Measurements from ENCODE around the gene TNFAIP8L3.
"Not testable (repeated sequence)": the region's sequence is repeated elsewhere in the genome, so short reads cannot be mapped to it uniquely, and the experiment has no call there.

TNFAIP8L3 gene

DNA sequence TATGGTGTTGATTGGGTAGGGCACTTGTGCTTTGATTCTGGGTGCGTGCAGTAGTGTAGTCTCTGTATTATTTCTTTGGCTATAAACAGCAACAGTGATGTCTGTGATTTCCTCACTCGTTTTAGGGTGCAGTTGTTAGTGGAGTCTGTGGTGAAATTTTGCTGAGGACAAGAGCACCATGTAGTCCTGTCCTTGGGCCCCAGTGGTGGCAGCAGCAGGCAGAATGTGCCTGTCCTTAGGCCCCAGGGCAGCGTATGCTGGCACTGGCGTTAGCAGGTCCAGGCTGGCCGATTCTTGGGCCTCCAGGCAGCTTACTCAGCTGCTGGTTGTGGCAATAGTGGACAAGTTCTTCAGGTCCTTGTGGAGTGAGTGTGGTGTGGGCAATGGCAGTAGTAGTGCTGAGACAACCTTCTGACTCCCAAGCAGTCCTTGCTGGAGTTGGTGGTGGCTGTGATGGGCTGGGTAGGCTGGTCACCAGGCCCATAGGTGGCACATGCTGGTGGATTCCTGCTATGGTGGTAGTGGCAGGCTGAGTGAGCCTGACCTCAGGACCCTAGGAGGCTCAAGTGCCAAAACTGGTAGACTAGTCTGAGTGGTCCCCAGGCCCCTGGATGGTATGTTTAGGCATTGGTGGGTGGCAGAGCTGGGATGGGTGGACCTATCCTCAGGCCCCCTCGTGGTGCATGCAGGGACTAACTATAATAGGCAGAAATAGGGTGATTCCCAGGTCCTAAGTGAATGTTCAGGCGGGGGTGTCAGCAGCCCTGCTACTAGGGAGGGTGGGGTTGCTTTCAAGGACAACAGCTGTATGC lies 56.3 kb downstream of the TNFAIP8L3 start:
- no peak for TF ChIP-seq ZNF70 (CRISPR knock-in tag; IDR thresholded peaks at IDR 0.05)
- TF ChIP-seq, protein P1, sequence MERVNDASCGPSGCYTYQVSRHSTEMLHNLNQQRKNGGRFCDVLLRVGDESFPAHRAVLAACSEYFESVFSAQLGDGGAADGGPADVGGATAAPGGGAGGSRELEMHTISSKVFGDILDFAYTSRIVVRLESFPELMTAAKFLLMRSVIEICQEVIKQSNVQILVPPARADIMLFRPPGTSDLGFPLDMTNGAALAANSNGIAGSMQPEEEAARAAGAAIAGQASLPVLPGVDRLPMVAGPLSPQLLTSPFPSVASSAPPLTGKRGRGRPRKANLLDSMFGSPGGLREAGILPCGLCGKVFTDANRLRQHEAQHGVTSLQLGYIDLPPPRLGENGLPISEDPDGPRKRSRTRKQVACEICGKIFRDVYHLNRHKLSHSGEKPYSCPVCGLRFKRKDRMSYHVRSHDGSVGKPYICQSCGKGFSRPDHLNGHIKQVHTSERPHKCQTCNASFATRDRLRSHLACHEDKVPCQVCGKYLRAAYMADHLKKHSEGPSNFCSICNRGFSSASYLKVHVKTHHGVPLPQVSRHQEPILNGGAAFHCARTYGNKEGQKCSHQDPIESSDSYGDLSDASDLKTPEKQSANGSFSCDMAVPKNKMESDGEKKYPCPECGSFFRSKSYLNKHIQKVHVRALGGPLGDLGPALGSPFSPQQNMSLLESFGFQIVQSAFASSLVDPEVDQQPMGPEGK (CRISPR knock-in tag; IDR thresholded peaks at IDR 0.05; ENCODE audit: borderline replicate concordance) = no peak
- TF ChIP-seq, protein P2, sequence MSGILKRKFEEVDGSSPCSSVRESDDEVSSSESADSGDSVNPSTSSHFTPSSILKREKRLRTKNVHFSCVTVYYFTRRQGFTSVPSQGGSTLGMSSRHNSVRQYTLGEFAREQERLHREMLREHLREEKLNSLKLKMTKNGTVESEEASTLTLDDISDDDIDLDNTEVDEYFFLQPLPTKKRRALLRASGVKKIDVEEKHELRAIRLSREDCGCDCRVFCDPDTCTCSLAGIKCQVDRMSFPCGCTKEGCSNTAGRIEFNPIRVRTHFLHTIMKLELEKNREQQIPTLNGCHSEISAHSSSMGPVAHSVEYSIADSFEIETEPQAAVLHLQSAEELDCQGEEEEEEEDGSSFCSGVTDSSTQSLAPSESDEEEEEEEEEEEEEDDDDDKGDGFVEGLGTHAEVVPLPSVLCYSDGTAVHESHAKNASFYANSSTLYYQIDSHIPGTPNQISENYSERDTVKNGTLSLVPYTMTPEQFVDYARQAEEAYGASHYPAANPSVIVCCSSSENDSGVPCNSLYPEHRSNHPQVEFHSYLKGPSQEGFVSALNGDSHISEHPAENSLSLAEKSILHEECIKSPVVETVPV (CRISPR knock-in tag; IDR thresholded peaks at IDR 0.05) = no peak
- TF ChIP-seq RARB (CRISPR knock-in tag; IDR thresholded peaks at IDR 0.05) = no peak
- TF ChIP-seq OSR1 (CRISPR knock-in tag; IDR thresholded peaks at IDR 0.05) = no peak
- TF ChIP-seq ZNF565 (CRISPR knock-in tag; conservative IDR thresholded peaks at IDR 0.05; ENCODE audit: low read depth) = no peak
- no peak for TF ChIP-seq ARNTL (CRISPR knock-in tag; IDR thresholded peaks at IDR 0.05; ENCODE audit: borderline replicate concordance, low read depth)
- no peak for TF ChIP-seq TCF4 (CRISPR knock-in tag; IDR thresholded peaks at IDR 0.05; ENCODE audit: borderline replicate concordance)
- TF ChIP-seq ZC3H10 (CRISPR knock-in tag; IDR thresholded peaks at IDR 0.05) = no peak
- TF ChIP-seq, protein P3, sequence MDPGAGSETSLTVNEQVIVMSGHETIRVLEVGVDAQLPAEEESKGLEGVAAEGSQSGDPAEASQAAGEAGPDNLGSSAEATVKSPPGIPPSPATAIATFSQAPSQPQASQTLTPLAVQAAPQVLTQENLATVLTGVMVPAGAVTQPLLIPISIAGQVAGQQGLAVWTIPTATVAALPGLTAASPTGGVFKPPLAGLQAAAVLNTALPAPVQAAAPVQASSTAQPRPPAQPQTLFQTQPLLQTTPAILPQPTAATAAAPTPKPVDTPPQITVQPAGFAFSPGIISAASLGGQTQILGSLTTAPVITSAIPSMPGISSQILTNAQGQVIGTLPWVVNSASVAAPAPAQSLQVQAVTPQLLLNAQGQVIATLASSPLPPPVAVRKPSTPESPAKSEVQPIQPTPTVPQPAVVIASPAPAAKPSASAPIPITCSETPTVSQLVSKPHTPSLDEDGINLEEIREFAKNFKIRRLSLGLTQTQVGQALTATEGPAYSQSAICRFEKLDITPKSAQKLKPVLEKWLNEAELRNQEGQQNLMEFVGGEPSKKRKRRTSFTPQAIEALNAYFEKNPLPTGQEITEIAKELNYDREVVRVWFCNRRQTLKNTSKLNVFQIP (CRISPR knock-in tag; IDR thresholded peaks at IDR 0.05; ENCODE audit: borderline replicate concordance, low read depth) = no peak
- TF ChIP-seq ZNF8 (CRISPR knock-in tag; IDR thresholded peaks at IDR 0.05) = no peak
- no peak for TF ChIP-seq BACH2 (CRISPR knock-in tag; IDR thresholded peaks at IDR 0.05; ENCODE audit: borderline replicate concordance)
- TF ChIP-seq ISL1 (CRISPR knock-in tag; IDR thresholded peaks at IDR 0.05) = no peak
- TF ChIP-seq ZFP30 (CRISPR knock-in tag; IDR thresholded peaks at IDR 0.05) = no peak
- ATAC-seq = no peak

DNA sequence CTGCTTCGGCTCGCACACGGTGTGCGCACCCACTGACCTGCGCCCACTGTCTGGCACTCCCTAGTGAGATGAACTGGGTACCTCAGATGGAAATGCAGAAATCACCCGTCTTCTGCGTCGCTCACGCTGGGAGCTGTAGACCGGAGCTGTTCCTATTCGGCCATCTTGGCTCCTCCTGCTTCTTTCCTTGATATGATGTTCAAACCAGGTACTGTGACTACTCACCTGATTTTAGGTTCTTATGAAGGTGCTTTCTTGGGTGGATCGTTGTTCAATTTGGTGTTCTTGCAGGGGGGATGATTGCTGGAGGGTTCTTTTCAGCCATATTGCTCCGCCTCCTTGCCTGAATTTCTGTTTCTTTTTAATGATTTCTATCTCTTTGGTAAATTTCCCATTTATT lies 57.2 kb downstream of the TNFAIP8L3 start:
- not testable (repeated sequence) for ATAC-seq

DNA sequence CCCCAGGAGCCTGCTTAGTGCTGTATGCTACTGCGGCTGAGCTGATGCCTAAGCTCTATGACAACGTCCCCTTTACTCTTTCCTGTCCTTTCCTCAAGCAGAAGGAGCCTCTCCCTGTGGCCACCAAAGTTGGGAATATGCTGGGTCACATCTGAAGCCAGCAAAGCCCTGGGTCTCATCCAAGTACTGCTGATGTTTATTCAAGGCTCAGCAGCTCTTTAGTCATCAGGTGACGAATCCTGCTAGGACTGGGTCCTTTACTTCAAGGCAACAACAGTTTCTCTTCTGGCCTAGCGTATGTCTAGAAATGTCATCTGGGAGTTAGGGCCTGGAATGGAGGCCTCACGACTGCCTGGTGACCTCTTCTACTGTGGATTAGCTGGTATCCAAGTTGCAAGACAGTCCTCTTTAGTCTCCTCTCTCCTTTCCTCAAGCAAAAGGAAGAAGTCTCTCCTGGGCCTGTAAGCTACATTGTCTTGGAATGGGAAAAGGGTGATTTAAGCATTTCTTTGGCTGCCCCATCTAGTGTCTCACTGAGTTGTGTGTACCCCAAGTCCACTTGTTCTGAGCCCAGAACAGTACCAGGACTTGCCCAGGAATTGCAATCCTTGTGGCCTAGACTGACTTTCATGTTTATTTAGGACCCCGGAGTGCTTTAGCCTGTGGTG lies 63.9 kb downstream of the TNFAIP8L3 start:
- no peak for TF ChIP-seq SNAI2 (CRISPR knock-in tag; IDR thresholded peaks at IDR 0.05)
- TF ChIP-seq, protein P4, sequence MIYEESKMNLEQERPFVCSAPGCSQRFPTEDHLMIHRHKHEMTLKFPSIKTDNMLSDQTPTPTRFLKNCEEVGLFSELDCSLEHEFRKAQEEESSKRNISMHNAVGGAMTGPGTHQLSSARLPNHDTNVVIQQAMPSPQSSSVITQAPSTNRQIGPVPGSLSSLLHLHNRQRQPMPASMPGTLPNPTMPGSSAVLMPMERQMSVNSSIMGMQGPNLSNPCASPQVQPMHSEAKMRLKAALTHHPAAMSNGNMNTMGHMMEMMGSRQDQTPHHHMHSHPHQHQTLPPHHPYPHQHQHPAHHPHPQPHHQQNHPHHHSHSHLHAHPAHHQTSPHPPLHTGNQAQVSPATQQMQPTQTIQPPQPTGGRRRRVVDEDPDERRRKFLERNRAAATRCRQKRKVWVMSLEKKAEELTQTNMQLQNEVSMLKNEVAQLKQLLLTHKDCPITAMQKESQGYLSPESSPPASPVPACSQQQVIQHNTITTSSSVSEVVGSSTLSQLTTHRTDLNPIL (CRISPR knock-in tag; IDR thresholded peaks at IDR 0.05; ENCODE audit: low read depth) = no peak
- no peak for TF ChIP-seq OSR1 (CRISPR knock-in tag; IDR thresholded peaks at IDR 0.05)
- TF ChIP-seq ZC3H10 (CRISPR knock-in tag; IDR thresholded peaks at IDR 0.05) = no peak
- TF ChIP-seq PPARA (CRISPR knock-in tag; IDR thresholded peaks at IDR 0.05; ENCODE audit: borderline replicate concordance) = no peak
- TF ChIP-seq, protein P1 (CRISPR knock-in tag; IDR thresholded peaks at IDR 0.05; ENCODE audit: borderline replicate concordance) = no peak
- no peak for TF ChIP-seq ESRRG (CRISPR knock-in tag; IDR thresholded peaks at IDR 0.05)
- no peak for TF ChIP-seq GLIS3 (CRISPR knock-in tag; IDR thresholded peaks at IDR 0.05)
- TF ChIP-seq, protein P3 (CRISPR knock-in tag; IDR thresholded peaks at IDR 0.05; ENCODE audit: borderline replicate concordance, low read depth) = no peak
- TF ChIP-seq TOX (CRISPR knock-in tag; IDR thresholded peaks at IDR 0.05; ENCODE audit: borderline replicate concordance) = no peak
- TF ChIP-seq CSDC2 (CRISPR knock-in tag; IDR thresholded peaks at IDR 0.05) = no peak
- TF ChIP-seq ARNTL (CRISPR knock-in tag; IDR thresholded peaks at IDR 0.05; ENCODE audit: borderline replicate concordance, low read depth) = no peak
- TF ChIP-seq, protein P2 (CRISPR knock-in tag; IDR thresholded peaks at IDR 0.05) = no peak
- no peak for TF ChIP-seq RARB (CRISPR knock-in tag; IDR thresholded peaks at IDR 0.05)
- no peak for TF ChIP-seq ZFP30 (CRISPR knock-in tag; IDR thresholded peaks at IDR 0.05)
- no peak for ATAC-seq

All from SK-N-SH treated with all-trans-retinoic acid at 6 μM for 48 hours (cell line).